OCI-LY7 (cell line): ENCODE results near the gene FLAD1. TPM values are rescaled to one million over a fixed set of nuclear protein-coding genes. Genes with fewer than 3 reads are reported as not detected.

Experiments
- BruUV-seq: library from RNA; stranded (reverse); fragments of 400-500 nt; replicated peaks from 2 replicates; lab custom pipeline; 2021; lab: Mats Ljungman, UMichigan
- CTCF ChIA-PET: fragments of 300-600 bp; sonication (Branson Sonifier 250); formaldehyde crosslinking; loops from one replicate; lab custom pipeline; 2022; ENCODE audit warnings: antibody characterized with exemption; ENCODE audit not compliant: unreplicated experiment; lab: Charles Lee
- POLR2A ChIA-PET: fragments of 300-600 bp; sonication (Branson Sonifier 250); formaldehyde crosslinking; loops from one replicate; lab custom pipeline; 2022; ENCODE audit warnings: antibody characterized with exemption; lab: Charles Lee
- DNase-seq: peaks from one replicate; pipeline ENCODE4 v3.0.0-alpha.2; 2015; ENCODE audit warnings: low spot score
- H2AFZ ChIP-seq: fragments of 200-600 bp; sonication (generic), shearing (Covaris generic); 2 replicates; pipeline ENCODE4 v1.6.1; 2014; ENCODE audit warnings: mild to moderate bottlenecking, antibody characterized with exemption, low read length, moderate library complexity
- H3K27ac ChIP-seq: fragments of 200-600 bp; sonication (generic); 2 replicates; pipeline ENCODE4 v1.5.1; 2014; ENCODE audit warnings: mixed run types, low read depth, mild to moderate bottlenecking, moderate library complexity, low read length, inconsistent platforms; ENCODE audit not compliant: poor library complexity, severe bottlenecking
- H3K36me3 ChIP-seq: fragments of 200-600 bp; sonication (generic); 2 replicates; pipeline ENCODE4 v1.6.1; 2014; ENCODE audit warnings: mild to moderate bottlenecking, antibody characterized with exemption, low read length, moderate library complexity, mixed read lengths; ENCODE audit not compliant: insufficient read depth
- H3K4me1 ChIP-seq: fragments of 200-600 bp; sonication (generic); 2 replicates; pipeline ENCODE4 v1.5.1; 2014; ENCODE audit warnings: mild to moderate bottlenecking, low read length; ENCODE audit not compliant: insufficient read depth, poor library complexity, severe bottlenecking
- H3K4me2 ChIP-seq: fragments of 200-600 bp; sonication (generic); 2 replicates; pipeline ENCODE4 v1.6.1; 2014; ENCODE audit warnings: mild to moderate bottlenecking, low read length
- H3K4me3 ChIP-seq: fragments of 200-600 bp; sonication (generic); 2 replicates; pipeline ENCODE4 v1.5.1; 2014; ENCODE audit warnings: mild to moderate bottlenecking, low read depth, low read length; ENCODE audit not compliant: poor library complexity, severe bottlenecking
- H3K79me2 ChIP-seq: fragments of 200-600 bp; sonication (generic); 2 replicates; pipeline ENCODE4 v1.6.1; 2016; ENCODE audit warnings: low read depth, mild to moderate bottlenecking, low read length, moderate library complexity, mixed read lengths; ENCODE audit not compliant: insufficient read depth
- H3K9me2 ChIP-seq: fragments of 200-600 bp; sonication (generic); 2 replicates; pipeline ENCODE4 v1.6.1; 2016; ENCODE audit warnings: mild to moderate bottlenecking, low read length, mixed read lengths; ENCODE audit not compliant: insufficient read depth
- H3K9me3 ChIP-seq: fragments of 200-600 bp; sonication (generic); 2 replicates; pipeline ENCODE4 v1.6.1; 2014; ENCODE audit warnings: mild to moderate bottlenecking, mixed run types, low read length, mixed read lengths
- H4K20me1 ChIP-seq: fragments of 200-600 bp; sonication (generic); 2 replicates; pipeline ENCODE4 v1.6.1; 2014; ENCODE audit warnings: mild to moderate bottlenecking, antibody characterized with exemption, low read length, moderate library complexity, mixed read lengths; ENCODE audit not compliant: insufficient read depth
- CTCF ChIP-seq: fragments of 200-600 bp; sonication (generic); conservative IDR thresholded peaks from 2 replicates; pipeline ENCODE4 v1.5.1; 2014; ENCODE audit warnings: mild to moderate bottlenecking, antibody characterized with exemption, low read length, moderate library complexity, mixed read lengths
- EZH2phosphoT487 ChIP-seq: fragments of 200-600 bp; sonication (generic); IDR thresholded peaks from 2 replicates; pipeline ENCODE4 v1.6.1; 2018; ENCODE audit warnings: low read depth, borderline replicate concordance, mild to moderate bottlenecking, mixed run types, antibody characterized with exemption, low read length, moderate library complexity, mixed read lengths
- intact Hi-C: fragments of 100-400 bp; cut with micrococcal nuclease; formaldehyde crosslinking; loops from one replicate; pipeline ENCODE4 v1.10.0; 2022; ENCODE audit not compliant: unreplicated experiment
- total RNA-seq, 2 experiments: library from RNA; depleted of rRNA in 1 of 2; stranded (reverse); fragments of >200 nt in 1 of 2; shearing (Covaris generic) in 1 of 2; gene quantifications; 2 replicates each; pipeline ENCODE4 v1.2.3, GENCODE V29; 2014 to 2022

Gene FLAD1
- total RNA-seq, 2 experiments from 2014 or later: 52.7 to 57.9 TPM

GRCh38 chr1:154996966-154997701 lies 14.0 kb downstream of the FLAD1 start:
- DNase-seq: no peak
- H3K4me2 ChIP-seq: no peak overlapping the region
- peaks cover 8% of the 10 kb centered on the region; the same call in 1 of the 2 replicates for H3K36me3 ChIP-seq
- intact Hi-C loops: no loop called here
- peaks cover 53% of the 10 kb centered on the region for H3K4me1 ChIP-seq
- ChIA-PET CTCF (no interaction called here), POLR2A (interaction anchor here (0.6 to 0.7 kb wide), 2 partner anchors 86 to 1172 kb away, joined by 3 read pairs; no protein-coding TSS in a partner anchor)
- no peak for TF ChIP-seq EZH2phosphoT487
- TF ChIP-seq CTCF: no peak
- no peak overlapping the region for H3K27ac ChIP-seq
- no peaks in the 10 kb centered on the region for H3K9me2 ChIP-seq
- H4K20me1 ChIP-seq: no peaks in the 10 kb centered on the region
- no peaks in the 10 kb centered on the region for H3K9me3 ChIP-seq
- no peaks in the 10 kb centered on the region for H3K79me2 ChIP-seq
- no TSS peak for BruUV-seq
- no peak overlapping the region for H2AFZ ChIP-seq
- H3K4me3 ChIP-seq: no peak overlapping the region

- Histone ChIP-seq H3K9me3 (no peaks in the 10 kb centered on the region), H3K4me1 (peaks cover 53% of the 10 kb centered on the region), H3K27ac (peak overlapping the region; percentile 92), H3K9me2 (no peaks in the 10 kb centered on the region), H3K36me3 (peaks cover 5% of the 10 kb centered on the region; the same call in 1 of the 2 replicates), H3K79me2 (peaks cover 6% of the 10 kb centered on the region; the same call in 1 of the 2 replicates), H3K4me2 (peak overlapping the region; percentile 79), H3K4me3 (peak overlapping the region; percentile 71), H4K20me1 (no peaks in the 10 kb centered on the region), H2AFZ (no peak overlapping the region)
- no TSS peak for BruUV-seq
- ChIA-PET CTCF (interaction anchor here (0.6 to 1.1 kb wide), 4 partner anchors 10 to 63 kb away, joined by 4 to 11 read pairs (median 6); no protein-coding TSS in a partner anchor), POLR2A (interaction anchor here (0.6 to 1.5 kb wide), 2 partner anchors 15 to 18 kb away, joined by 3 to 4 read pairs; partner anchors contain the start of gene FLAD1)
- DNase-seq: no peak
- TF ChIP-seq CTCF (peak; percentile 69), EZH2phosphoT487 (no peak)
- intact Hi-C loops: no loop called here
These were observed 15.1 kb downstream of the FLAD1 start for GRCh38 chr1:154998201-154998780.
